ENCODE data around the gene COX7A2L. TPM values are rescaled to one million over a fixed set of nuclear protein-coding genes. Genes with fewer than 3 reads are reported as not detected.

COX7A2L gene
- total and polyA plus RNA-seq, 9 of the 15 experiments (the other 6 are each of a cell fraction or from before 2014, with no cell fraction given), result 118 to 481 (median 163) TPM

DNA sequence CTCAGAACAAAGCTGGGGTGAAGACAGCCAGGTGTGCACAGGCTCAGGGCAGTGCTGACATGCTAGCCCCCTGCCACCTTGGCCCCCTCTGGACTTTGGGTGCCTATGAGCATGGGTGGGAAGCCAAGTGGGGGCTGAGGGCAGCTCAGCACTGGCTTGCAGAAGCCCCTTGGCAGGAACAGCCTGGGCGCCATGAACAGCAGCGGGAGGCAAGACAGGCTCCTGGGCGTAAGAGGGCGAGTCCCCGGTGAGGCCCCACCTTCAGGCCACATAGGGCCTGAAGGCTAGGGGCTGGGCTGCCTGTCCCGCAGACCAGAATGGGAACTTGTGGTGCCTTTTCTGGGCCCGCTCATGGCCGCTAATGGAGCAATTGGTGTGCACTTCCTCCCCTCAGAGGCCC, 47.0 kb upstream of the COX7A2L start:
- Histone ChIP-seq H3K4me2 (ENCODE audit: insufficient read depth, low read length) (no peak overlapping the region), H2AFZ (ENCODE audit: low read depth, low read length) (no peak overlapping the region), H3K79me2 (ENCODE audit: control insufficient read depth, insufficient read depth, low read length) (no peaks in the 10 kb centered on the region), H3K4me3 (no peak overlapping the region), H3K4me1 (replicated peaks in 1 of 2; ENCODE audit: control insufficient read depth in 2 of 2, insufficient read depth in 2 of 2, low read length in 2 of 2) (no peaks in the 10 kb centered on the region), H3K9ac (ENCODE audit: insufficient read depth in 1 of 2, low read depth in 2 of 2, low read length in 2 of 2) (no peak overlapping the region), H3K9me1 (ENCODE audit: control insufficient read depth, insufficient read depth, low read length) (no peaks in the 10 kb centered on the region), H3K9me3 (replicated peaks; ENCODE audit: control insufficient read depth, insufficient read depth, low read depth, low read length) (0 out of 2 replicates have a peak, but pooled peaks cover 1% of the 10 kb centered on the region), H3K27ac (ENCODE audit: extremely low read depth, low read depth, low read length) (no peak overlapping the region), H3K27me3 (ENCODE audit: control insufficient read depth in 2 of 2, insufficient read depth in 2 of 2, low read length in 2 of 2) (no peaks in the 10 kb centered on the region), H3K36me3 (ENCODE audit: control insufficient read depth, insufficient read depth, low read length) (no peaks in the 10 kb centered on the region), H4K20me1 (replicated peaks; ENCODE audit: control insufficient read depth, insufficient read depth, low read length) (no peaks in the 10 kb centered on the region)
- FAIRE-seq, result no peak
- no peak for DNase-seq (ENCODE audit: extremely low read depth in 1 of 4, low spot score in 3 of 4)
- in situ Hi-C loops (cut with MboI), result no loop called here
- CTCF ChIA-PET (ENCODE audit: low intra/inter-chr PET ratio), result no interaction called here
- ATAC-seq, result no peak
- intact Hi-C loops (cut with micrococcal nuclease), result no loop called here
- BruUV-seq (replicated peaks), result no TSS peak
- no peak for TF ChIP-seq PRPF4 (IDR thresholded peaks at IDR 0.05; ENCODE audit: insufficient read depth, low read depth, low read length, poor library complexity, severe bottlenecking)
- no peak for TF ChIP-seq RB1 (IDR thresholded peaks at IDR 0.05; ENCODE audit: low read depth)
- TF ChIP-seq NCOA1 (IDR thresholded peaks at IDR 0.05; ENCODE audit: low read depth), result no peak
- no peak for TF ChIP-seq ZNF780A (CRISPR knock-in tag; IDR thresholded peaks at IDR 0.05)
- no peak for TF ChIP-seq FOXJ3 (CRISPR knock-in tag; IDR thresholded peaks at IDR 0.05)
- TF ChIP-seq, protein P1, sequence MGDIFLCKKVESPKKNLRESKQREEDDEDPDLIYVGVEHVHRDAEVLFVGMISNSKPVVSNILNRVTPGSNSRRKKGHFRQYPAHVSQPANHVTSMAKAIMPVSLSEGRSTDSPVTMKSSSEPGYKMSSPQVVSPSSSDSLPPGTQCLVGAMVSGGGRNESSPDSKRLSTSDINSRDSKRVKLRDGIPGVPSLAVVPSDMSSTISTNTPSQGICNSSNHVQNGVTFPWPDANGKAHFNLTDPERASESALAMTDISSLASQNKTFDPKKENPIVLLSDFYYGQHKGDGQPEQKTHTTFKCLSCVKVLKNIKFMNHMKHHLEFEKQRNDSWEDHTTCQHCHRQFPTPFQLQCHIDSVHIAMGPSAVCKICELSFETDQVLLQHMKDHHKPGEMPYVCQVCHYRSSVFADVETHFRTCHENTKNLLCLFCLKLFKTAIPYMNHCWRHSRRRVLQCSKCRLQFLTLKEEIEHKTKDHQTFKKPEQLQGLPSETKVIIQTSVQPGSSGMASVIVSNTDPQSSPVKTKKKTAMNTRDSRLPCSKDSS (IDR thresholded peaks at IDR 0.05; ENCODE audit: low read depth, partially characterized antibody), result no peak
- TF ChIP-seq ZNF764 (CRISPR knock-in tag; IDR thresholded peaks at IDR 0.05; ENCODE audit: low read depth), result no peak
- TF ChIP-seq ELF4 (CRISPR knock-in tag; IDR thresholded peaks at IDR 0.05), result no peak
- no peak for TF ChIP-seq CREM (IDR thresholded peaks at IDR 0.05; ENCODE audit: low read depth)
- TF ChIP-seq GABPB1 (CRISPR knock-in tag; IDR thresholded peaks at IDR 0.05), result no peak
- no peak for TF ChIP-seq TRIM28 (IDR thresholded peaks at IDR 0.05)
- no peak for TF ChIP-seq ZNF695 (CRISPR knock-in tag; IDR thresholded peaks at IDR 0.05)
- 0% methylated on average over 4 of the region's 8 CpGs for WGBS (ENCODE audit: insufficient coverage, low coverage, missing lambda C conversion rate)
- POLR2A ChIA-PET, result no interaction called here
